Measurements from ENCODE around the gene VWA5A.
"Not testable (repeated sequence)": the region's sequence is repeated elsewhere in the genome, so short reads cannot be mapped to it uniquely, and the experiment has no call there.

Gene VWA5A

GRCh38 chr11:124150684-124151083, 35.4 kb downstream of the VWA5A start:
- no peak overlapping the region for H3K27ac ChIP-seq (ENCODE audit: low read depth, low read length)
- H3K36me3 ChIP-seq (ENCODE audit: control insufficient read depth, insufficient read depth, low read length) = no peaks in the 10 kb centered on the region
- H3K4me1 ChIP-seq (ENCODE audit: control insufficient read depth, insufficient read depth, low read length) = no peaks in the 10 kb centered on the region
- no peak overlapping the region for H3K9ac ChIP-seq (ENCODE audit: low read length)
- no peaks in the 10 kb centered on the region for H3K27me3 ChIP-seq (ENCODE audit: control insufficient read depth, insufficient read depth, low read length)
- H3K4me3 ChIP-seq (ENCODE audit: low read length) = no peak overlapping the region

DNA sequence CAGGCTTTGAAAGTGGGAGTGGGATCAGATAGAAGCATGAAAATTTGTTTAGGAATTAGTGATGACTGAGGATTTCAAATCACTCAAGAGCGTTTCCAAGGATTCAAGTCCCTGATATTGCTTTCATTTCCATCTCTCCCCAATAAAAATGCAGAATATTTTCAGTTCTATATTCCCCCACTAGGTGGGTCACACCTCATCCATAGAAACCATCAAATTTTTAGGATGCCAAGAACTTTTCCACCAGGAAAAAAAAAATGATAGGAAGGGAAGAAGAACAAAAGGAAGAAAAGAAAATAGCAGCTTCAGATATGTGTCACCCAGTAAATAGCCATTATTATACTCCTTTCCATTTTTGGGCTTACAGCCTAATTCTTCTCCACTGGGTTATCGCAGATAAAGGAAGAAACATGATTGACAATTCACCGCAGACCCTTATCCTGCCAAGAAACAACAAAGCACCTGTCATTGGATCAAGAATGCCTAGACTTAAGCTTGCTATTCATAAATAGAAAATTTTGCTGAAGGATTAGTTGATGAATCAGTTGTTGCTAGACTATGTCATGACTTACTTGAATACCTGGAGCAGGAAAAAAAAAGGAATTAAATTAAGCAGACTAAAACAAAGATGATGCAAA, 37.6 kb downstream of the VWA5A start:
- Histone ChIP-seq H3K36me3 (ENCODE audit: control insufficient read depth, insufficient read depth, low read length) (no peaks in the 10 kb centered on the region), H3K27me3 (ENCODE audit: control insufficient read depth, insufficient read depth, low read length) (no peaks in the 10 kb centered on the region), H3K4me3 (ENCODE audit: low read length) (no peak overlapping the region), H3K9ac (ENCODE audit: low read length) (no peak overlapping the region), H3K4me1 (ENCODE audit: control insufficient read depth, insufficient read depth, low read length) (no peaks in the 10 kb centered on the region), H3K27ac (ENCODE audit: low read depth, low read length) (no peak overlapping the region)

GRCh38 chr11:124153821-124154220, 38.6 kb downstream of the VWA5A start:
- Histone ChIP-seq H3K4me1 (ENCODE audit: control insufficient read depth, insufficient read depth, low read length) (no peaks in the 10 kb centered on the region), H3K4me3 (ENCODE audit: low read length) (no peak overlapping the region), H3K27me3 (ENCODE audit: control insufficient read depth, insufficient read depth, low read length) (no peaks in the 10 kb centered on the region), H3K27ac (ENCODE audit: low read depth, low read length) (no peak overlapping the region), H3K9ac (ENCODE audit: low read length) (no peak overlapping the region), H3K36me3 (ENCODE audit: control insufficient read depth, insufficient read depth, low read length) (no peaks in the 10 kb centered on the region)

GRCh38 chr11:124159481-124159880, 44.2 kb downstream of the VWA5A start:
- Histone ChIP-seq H3K4me3 (ENCODE audit: low read length) (no peak overlapping the region), H3K27me3 (ENCODE audit: control insufficient read depth, insufficient read depth, low read length) (no peaks in the 10 kb centered on the region), H3K27ac (ENCODE audit: low read depth, low read length) (no peak overlapping the region), H3K36me3 (ENCODE audit: control insufficient read depth, insufficient read depth, low read length) (no peaks in the 10 kb centered on the region), H3K9ac (ENCODE audit: low read length) (no peak overlapping the region), H3K4me1 (ENCODE audit: control insufficient read depth, insufficient read depth, low read length) (no peaks in the 10 kb centered on the region)

DNA sequence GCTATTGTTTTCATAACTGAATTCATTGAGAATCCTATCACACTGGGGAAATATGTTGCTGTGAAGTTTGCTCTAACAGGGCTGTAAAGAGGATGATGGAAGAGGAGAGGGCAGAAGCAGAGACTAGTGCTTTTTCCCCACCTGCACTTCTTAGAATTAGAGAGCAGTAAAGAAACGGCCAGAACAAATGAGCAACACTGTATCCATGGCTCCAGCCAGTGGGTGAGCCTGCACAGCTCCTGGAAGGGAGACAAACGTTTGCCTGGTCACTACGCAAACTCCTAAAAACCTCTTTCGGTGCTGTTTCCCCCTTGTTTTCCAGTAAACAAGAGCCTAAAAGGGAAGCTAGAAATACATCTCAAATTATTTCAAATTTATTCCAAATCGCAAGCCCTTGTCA, 45.7 kb downstream of the VWA5A start:
- Histone ChIP-seq H3K27me3 (ENCODE audit: control insufficient read depth, insufficient read depth, low read length) (no peaks in the 10 kb centered on the region), H3K36me3 (ENCODE audit: control insufficient read depth, insufficient read depth, low read length) (no peaks in the 10 kb centered on the region), H3K4me1 (ENCODE audit: control insufficient read depth, insufficient read depth, low read length) (no peaks in the 10 kb centered on the region), H3K4me3 (ENCODE audit: low read length) (no peak overlapping the region), H3K27ac (ENCODE audit: low read depth, low read length) (no peak overlapping the region), H3K9ac (ENCODE audit: low read length) (no peak overlapping the region)

GRCh38 chr11:124167826-124168231, 52.6 kb downstream of the VWA5A start:
- Histone ChIP-seq H3K4me1 (ENCODE audit: control insufficient read depth, insufficient read depth, low read length) (no peaks in the 10 kb centered on the region), H3K27me3 (ENCODE audit: control insufficient read depth, insufficient read depth, low read length) (no peaks in the 10 kb centered on the region)

DNA sequence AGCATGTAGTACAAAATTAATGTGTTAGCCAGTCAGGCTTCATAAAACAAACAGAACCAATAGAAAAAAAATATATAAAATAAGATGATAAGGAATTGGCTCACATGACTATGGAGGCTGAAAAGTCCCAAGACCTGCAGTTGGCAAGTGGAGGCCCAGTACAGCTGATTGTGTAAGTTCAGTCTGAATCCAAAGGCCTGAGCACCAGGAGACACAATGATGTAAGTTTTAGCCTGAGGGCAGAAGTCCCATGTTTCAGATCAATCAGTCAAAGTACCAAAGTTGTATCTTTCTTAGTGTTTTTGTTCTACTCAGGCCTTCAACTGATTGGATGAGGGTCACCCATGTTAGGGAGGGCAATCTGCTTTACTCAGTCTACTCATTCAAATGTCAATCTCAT, 53.5 kb downstream of the VWA5A start:
- H3K9ac ChIP-seq (ENCODE audit: low read length) = no peak overlapping the region
- no peaks in the 10 kb centered on the region for H3K4me1 ChIP-seq (ENCODE audit: control insufficient read depth, insufficient read depth, low read length)
- H3K27ac ChIP-seq (ENCODE audit: low read depth, low read length) = no peak overlapping the region
- no peaks in the 10 kb centered on the region for H3K27me3 ChIP-seq (ENCODE audit: control insufficient read depth, insufficient read depth, low read length)
- no peaks in the 10 kb centered on the region for H3K36me3 ChIP-seq (ENCODE audit: control insufficient read depth, insufficient read depth, low read length)
- no peak overlapping the region for H3K4me3 ChIP-seq (ENCODE audit: low read length)

More at GRCh38 chr11:124167826-124168231, 52.6 kb downstream of the VWA5A start:
- Histone ChIP-seq H3K27ac (ENCODE audit: low read depth, low read length) (no peak overlapping the region), H3K9ac (ENCODE audit: low read length) (no peak overlapping the region), H3K4me3 (ENCODE audit: low read length) (no peak overlapping the region), H3K36me3 (ENCODE audit: control insufficient read depth, insufficient read depth, low read length) (no peaks in the 10 kb centered on the region)

DNA sequence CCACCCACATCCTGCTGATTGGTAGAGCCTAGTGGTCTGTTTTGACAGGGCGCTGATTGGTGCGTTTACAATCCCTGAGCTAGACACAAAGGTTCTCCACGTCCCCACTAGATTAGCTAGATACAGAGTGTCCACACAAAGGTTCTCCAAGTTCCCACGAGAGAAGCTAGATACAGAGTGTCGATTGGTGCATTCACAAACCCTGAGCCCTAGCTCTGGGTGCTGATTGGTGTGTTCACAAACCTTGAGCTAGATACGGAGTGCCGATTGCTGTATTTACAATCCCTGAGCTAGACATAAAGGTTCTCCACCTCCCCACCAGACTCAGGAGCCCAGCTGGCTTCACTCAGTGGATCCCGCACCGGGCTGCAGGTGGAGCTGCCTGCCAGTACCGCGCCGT, 55.1 kb downstream of the VWA5A start:
- H3K4me3 ChIP-seq (ENCODE audit: low read length); H3K36me3 ChIP-seq (ENCODE audit: control insufficient read depth, insufficient read depth, low read length); H3K9ac ChIP-seq (ENCODE audit: low read length); H3K27ac ChIP-seq (ENCODE audit: low read depth, low read length); H3K4me1 ChIP-seq (ENCODE audit: control insufficient read depth, insufficient read depth, low read length); H3K27me3 ChIP-seq (ENCODE audit: control insufficient read depth, insufficient read depth, low read length): not testable (repeated sequence)

DNA sequence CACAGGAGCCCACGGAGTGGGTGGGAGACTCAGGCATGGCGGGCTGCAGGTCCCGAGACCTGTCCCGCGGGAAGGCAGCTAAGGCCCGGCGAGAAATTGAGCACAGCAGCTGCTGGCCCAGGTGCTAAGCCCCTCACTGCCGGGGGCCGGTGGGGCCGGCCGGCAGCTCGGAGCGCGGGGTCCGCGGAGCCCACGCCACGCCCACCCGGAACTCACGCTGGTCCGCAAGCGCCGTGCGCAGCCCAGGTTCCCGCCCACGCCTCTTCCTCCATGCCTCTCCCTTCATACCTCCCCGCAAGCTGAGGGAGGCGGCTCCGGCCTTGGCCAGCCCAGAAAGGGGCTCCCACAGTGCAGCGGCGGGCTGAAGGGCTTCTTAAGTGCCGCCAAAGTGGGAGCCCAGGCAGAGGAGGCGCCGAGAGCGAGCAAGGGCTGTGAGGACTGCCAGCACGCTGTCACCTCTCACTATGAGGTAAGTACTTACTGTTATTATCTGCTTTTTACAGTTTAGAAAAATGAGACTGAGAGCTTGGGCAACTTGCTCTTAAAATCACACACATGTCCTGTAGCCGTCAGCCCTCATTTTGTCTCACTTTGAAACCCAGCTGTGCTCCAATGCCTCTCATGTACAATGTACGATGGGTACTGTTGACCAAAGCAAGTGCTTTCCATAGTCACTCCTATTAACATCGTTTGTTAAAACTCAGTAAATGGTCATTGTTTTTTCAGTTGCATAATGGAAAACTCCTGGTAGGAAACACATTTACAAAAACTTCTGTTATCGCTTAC, 55.7 kb downstream of the VWA5A start:
- Histone ChIP-seq H3K27me3 (ENCODE audit: control insufficient read depth, insufficient read depth, low read length) (no peaks in the 10 kb centered on the region), H3K36me3 (ENCODE audit: control insufficient read depth, insufficient read depth, low read length) (no peaks in the 10 kb centered on the region), H3K9ac (ENCODE audit: low read length) (no peak overlapping the region), H3K4me1 (ENCODE audit: control insufficient read depth, insufficient read depth, low read length) (no peaks in the 10 kb centered on the region), H3K4me3 (ENCODE audit: low read length) (no peak overlapping the region), H3K27ac (ENCODE audit: low read depth, low read length) (no peak overlapping the region)

DNA sequence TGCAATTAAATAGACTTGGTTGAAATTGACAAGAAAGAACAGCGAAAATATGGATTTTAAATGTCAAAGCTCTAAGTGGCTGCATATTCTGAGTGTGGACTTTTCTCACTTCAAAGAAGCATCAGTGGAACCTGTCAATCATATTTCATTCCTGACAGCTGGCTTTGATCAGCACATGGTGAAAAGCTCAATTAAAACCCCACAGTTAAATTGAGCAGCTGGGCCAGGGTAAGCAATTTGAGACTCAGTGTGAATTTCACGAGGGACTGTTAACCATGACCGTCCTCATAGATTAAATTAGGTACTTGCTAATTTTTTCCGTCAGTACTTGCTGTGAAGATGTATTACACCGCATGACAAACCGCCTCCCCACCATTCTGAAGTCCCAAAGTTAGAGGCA, 56.9 kb downstream of the VWA5A start:
- no peaks in the 10 kb centered on the region for H3K4me1 ChIP-seq (ENCODE audit: control insufficient read depth, insufficient read depth, low read length)
- H3K9ac ChIP-seq (ENCODE audit: low read length) = no peak overlapping the region
- H3K36me3 ChIP-seq (ENCODE audit: control insufficient read depth, insufficient read depth, low read length) = no peaks in the 10 kb centered on the region
- H3K27ac ChIP-seq (ENCODE audit: low read depth, low read length) = no peak overlapping the region
- H3K27me3 ChIP-seq (ENCODE audit: control insufficient read depth, insufficient read depth, low read length) = no peaks in the 10 kb centered on the region
- no peak overlapping the region for H3K4me3 ChIP-seq (ENCODE audit: low read length)

GRCh38 chr11:124172599-124172998, 57.3 kb downstream of the VWA5A start:
- H3K27me3 ChIP-seq (ENCODE audit: control insufficient read depth, insufficient read depth, low read length) = no peaks in the 10 kb centered on the region
- H3K9ac ChIP-seq (ENCODE audit: low read length) = no peak overlapping the region
- no peaks in the 10 kb centered on the region for H3K4me1 ChIP-seq (ENCODE audit: control insufficient read depth, insufficient read depth, low read length)
- H3K36me3 ChIP-seq (ENCODE audit: control insufficient read depth, insufficient read depth, low read length) = no peaks in the 10 kb centered on the region
- H3K4me3 ChIP-seq (ENCODE audit: low read length) = no peak overlapping the region
- H3K27ac ChIP-seq (ENCODE audit: low read depth, low read length) = no peak overlapping the region

DNA sequence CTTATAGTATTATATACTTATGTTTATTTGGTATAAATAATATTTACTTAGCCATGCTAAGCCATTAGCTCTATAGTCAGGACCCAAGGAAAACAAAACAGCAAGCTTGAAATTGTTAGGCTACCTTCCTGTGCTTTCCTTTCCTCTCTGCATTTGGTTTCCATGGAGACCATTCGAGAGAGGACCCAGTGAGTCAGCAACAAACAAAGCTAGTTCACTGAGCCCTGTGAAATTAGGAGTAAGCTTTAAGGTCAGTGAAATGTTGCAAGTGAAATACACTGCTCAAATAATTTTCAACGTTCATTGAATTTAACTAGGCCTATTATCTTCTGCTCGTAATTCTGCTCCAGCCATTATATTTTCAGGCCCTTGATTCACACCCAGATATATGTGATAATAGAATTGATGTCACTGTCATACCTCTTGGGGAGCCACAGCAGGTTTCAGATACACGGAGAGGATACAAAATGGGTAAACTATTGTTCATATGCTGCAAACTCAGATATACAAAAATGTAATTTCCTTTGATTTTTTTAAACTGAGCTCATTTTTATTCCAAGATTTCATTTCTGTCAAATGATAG, 58.8 kb downstream of the VWA5A start:
- H3K27me3 ChIP-seq (ENCODE audit: control insufficient read depth, insufficient read depth, low read length) = no peaks in the 10 kb centered on the region
- H3K9ac ChIP-seq (ENCODE audit: low read length) = no peak overlapping the region
- H3K36me3 ChIP-seq (ENCODE audit: control insufficient read depth, insufficient read depth, low read length) = no peaks in the 10 kb centered on the region
- no peak overlapping the region for H3K4me3 ChIP-seq (ENCODE audit: low read length)
- no peak overlapping the region for H3K27ac ChIP-seq (ENCODE audit: low read depth, low read length)
- H3K4me1 ChIP-seq (ENCODE audit: control insufficient read depth, insufficient read depth, low read length) = no peaks in the 10 kb centered on the region

Measured in rectal smooth muscle tissue (tissue), 1 donor.